ENCODE data around the gene FCN2. TPM values are rescaled to one million over a fixed set of nuclear protein-coding genes. Genes with fewer than 3 reads are reported as not detected.

FCN2 gene
- total RNA-seq, 1 experiment from 2014 or later: not detected

Small RNAs within 50 kb of the gene (microRNA-seq; reads per million reads assigned to microRNA genes)
- gene MIR3689A (ENCODE audit: borderline number of aligned reads) (not detected), gene MIR3689B (ENCODE audit: borderline number of aligned reads) (not detected), gene MIR3689C (ENCODE audit: borderline number of aligned reads) (not detected), gene MIR3689D1 (ENCODE audit: borderline number of aligned reads) (not detected), gene MIR3689D2 (ENCODE audit: borderline number of aligned reads) (not detected), gene MIR3689E (ENCODE audit: borderline number of aligned reads) (not detected), gene MIR3689F (ENCODE audit: borderline number of aligned reads) (not detected)

Other genes starting within 250 kb of the FCN2 start
- gene COL5A1, start 239.0 kb upstream of the FCN2 start, total RNA-seq (2021; ENCODE audit: unreplicated experiment): 0.30 TPM
- not detected for gene FCN1, start 37.1 kb downstream of the FCN2 start, total RNA-seq (2021; ENCODE audit: unreplicated experiment)
- 3.5 TPM for gene OLFM1, start 206.9 kb downstream of the FCN2 start, total RNA-seq (2021; ENCODE audit: unreplicated experiment)